ENCODE measurements around the gene MAP4K2. TPM values are rescaled to one million over a fixed set of nuclear protein-coding genes. Genes with fewer than 3 reads are reported as not detected.
A peak's percentile ranks its signal among the peaks of the same experiment; 100 is the strongest.

MAP4K2 gene
- 10 to 100 TPM; 23.3 to 39.1 TPM for total RNA-seq

GRCh38 chr11:64803158-64803845 lies at the start of gene MAP4K2:
Gene MAP4K2 (minus strand): TSS chr11:64803214. CDS start chr11:64803149, 65 bp downstream.
- peak within 1 kb of the TSS; percentile 86 to 88 for H3K27ac ChIP-seq
- DNase-seq (ENCODE audit: low spot score) (peak; percentile 78), ATAC-seq (ENCODE audit: insufficient number of reproducible peaks, low FRiP score, low read depth) (peak; percentile 64)
- TF ChIP-seq, protein P1, sequence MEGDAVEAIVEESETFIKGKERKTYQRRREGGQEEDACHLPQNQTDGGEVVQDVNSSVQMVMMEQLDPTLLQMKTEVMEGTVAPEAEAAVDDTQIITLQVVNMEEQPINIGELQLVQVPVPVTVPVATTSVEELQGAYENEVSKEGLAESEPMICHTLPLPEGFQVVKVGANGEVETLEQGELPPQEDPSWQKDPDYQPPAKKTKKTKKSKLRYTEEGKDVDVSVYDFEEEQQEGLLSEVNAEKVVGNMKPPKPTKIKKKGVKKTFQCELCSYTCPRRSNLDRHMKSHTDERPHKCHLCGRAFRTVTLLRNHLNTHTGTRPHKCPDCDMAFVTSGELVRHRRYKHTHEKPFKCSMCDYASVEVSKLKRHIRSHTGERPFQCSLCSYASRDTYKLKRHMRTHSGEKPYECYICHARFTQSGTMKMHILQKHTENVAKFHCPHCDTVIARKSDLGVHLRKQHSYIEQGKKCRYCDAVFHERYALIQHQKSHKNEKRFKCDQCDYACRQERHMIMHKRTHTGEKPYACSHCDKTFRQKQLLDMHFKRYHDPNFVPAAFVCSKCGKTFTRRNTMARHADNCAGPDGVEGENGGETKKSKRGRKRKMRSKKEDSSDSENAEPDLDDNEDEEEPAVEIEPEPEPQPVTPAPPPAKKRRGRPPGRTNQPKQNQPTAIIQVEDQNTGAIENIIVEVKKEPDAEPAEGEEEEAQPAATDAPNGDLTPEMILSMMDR (IDR thresholded peaks at IDR 0.05): peak; percentile 12
- H3K9me3 ChIP-seq: no peaks in the 10 kb centered on the region
- peaks cover 15% of the 10 kb centered on the region for H3K36me3 ChIP-seq
- peaks cover 21 to 27% of the 10 kb centered on the region in 2 donors for H3K4me1 ChIP-seq (ENCODE audit: control insufficient read depth in 1 of 2, low read depth in 2 of 2)
- peak within 1 kb of the TSS; percentile 81 for H3K4me3 ChIP-seq
- no peaks in the 10 kb centered on the region for H3K27me3 ChIP-seq (replicated peaks; ENCODE audit: insufficient read depth)

GRCh38 chr11:64851831-64852351 lies 48.9 kb upstream of the MAP4K2 start:
- H3K27ac ChIP-seq: peak overlapping the region; percentile 69 to 96
- no peak overlapping the region for H3K4me3 ChIP-seq
- H3K36me3 ChIP-seq: peaks cover 18% of the 10 kb centered on the region
- TF ChIP-seq, protein P1 (IDR thresholded peaks at IDR 0.05): no peak
- no peaks in the 10 kb centered on the region for H3K9me3 ChIP-seq
- peaks cover 41 to 76% of the 10 kb centered on the region in 2 donors for H3K4me1 ChIP-seq (ENCODE audit: control insufficient read depth in 1 of 2, low read depth in 2 of 2)
- H3K27me3 ChIP-seq (replicated peaks; ENCODE audit: insufficient read depth): no peaks in the 10 kb centered on the region
- ATAC-seq (ENCODE audit: insufficient number of reproducible peaks, low FRiP score, low read depth) (no peak), DNase-seq (ENCODE audit: low spot score) (no peak)

GRCh38 chr11:64850979-64851567 lies 48.1 kb upstream of the MAP4K2 start:
- Histone ChIP-seq H3K27me3 (replicated peaks; ENCODE audit: insufficient read depth) (no peaks in the 10 kb centered on the region), H3K4me1 (ENCODE audit: control insufficient read depth in 1 of 2, low read depth in 2 of 2) (peaks cover 33 to 68% of the 10 kb centered on the region in 2 donors), H3K36me3 (peaks cover 18% of the 10 kb centered on the region), H3K27ac (peak overlapping the region; percentile 69 to 96), H3K4me3 (no peak overlapping the region), H3K9me3 (no peaks in the 10 kb centered on the region)
- TF ChIP-seq, protein P1 (IDR thresholded peaks at IDR 0.05): no peak
- ATAC-seq (ENCODE audit: insufficient number of reproducible peaks, low FRiP score, low read depth) (no peak), DNase-seq (ENCODE audit: low spot score) (no peak)

- Histone ChIP-seq H3K4me3 (no peak overlapping the region), H3K27ac (peak overlapping the region; percentile 54 to 57), H3K27me3 (replicated peaks; ENCODE audit: insufficient read depth) (no peaks in the 10 kb centered on the region), H3K36me3 (peaks cover 18% of the 10 kb centered on the region), H3K4me1 (ENCODE audit: control insufficient read depth in 1 of 2, low read depth in 2 of 2) (peaks cover 22 to 58% of the 10 kb centered on the region in 2 donors), H3K9me3 (no peaks in the 10 kb centered on the region)
- no peak for ATAC-seq (ENCODE audit: insufficient number of reproducible peaks, low FRiP score, low read depth)
- TF ChIP-seq, protein P1 (IDR thresholded peaks at IDR 0.05): peak; percentile 13
- no peak for DNase-seq (ENCODE audit: low spot score)
These were observed 46.8 kb upstream of the MAP4K2 start for GRCh38 chr11:64849598-64850356.
